ENCODE results near the gene ZNF28.
A peak's percentile ranks its signal among the peaks of the same experiment; 100 is the strongest.
"Not testable (repeated sequence)": the region's sequence is repeated elsewhere in the genome, so short reads cannot be mapped to it uniquely, and the experiment has no call there.

Gene ZNF28

DNA sequence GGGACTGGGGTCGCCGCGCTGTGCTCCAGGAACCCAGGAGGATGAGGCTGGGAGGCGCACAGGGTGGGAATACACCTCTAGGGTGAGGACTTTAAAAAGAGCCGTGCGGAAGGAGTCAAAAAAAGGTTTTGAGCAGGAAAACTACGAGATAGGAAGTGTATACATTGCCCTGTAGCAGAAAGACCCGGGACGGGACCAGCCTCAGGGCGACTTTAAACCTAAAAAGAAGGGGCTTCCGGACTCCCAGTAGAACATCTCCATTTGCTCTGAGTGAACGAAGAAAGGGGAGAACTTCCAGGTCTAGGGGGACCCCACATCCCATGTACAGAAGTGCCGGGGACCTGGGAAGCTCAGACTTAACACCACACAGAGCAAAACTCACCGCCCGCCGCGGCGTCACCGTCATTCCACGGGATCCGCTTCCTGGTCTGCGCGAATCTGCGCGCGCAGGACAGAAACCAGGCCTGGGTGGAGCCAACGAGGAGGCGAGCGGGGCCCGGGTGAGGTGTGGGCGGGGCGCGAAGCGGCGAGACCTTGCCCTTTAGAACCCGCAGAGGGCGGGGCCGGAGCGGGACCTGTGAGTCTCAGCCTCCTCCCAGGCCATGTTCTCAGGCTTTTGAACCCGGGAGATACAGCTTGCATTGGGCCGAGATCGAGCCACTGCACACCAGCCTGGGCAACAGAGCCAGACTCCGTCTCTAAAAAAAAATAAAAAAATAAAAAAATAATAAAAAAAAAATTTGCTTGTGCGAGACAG is at the start of gene ZNF28:
Gene ZNF28, minus strand, starts transcription at position 430 of the 757 bp plus-strand sequence. CDS start 3,675 bp downstream, outside the sequence.
- DNase-seq (ENCODE audit: low spot score), result peak; percentile 71

DNA sequence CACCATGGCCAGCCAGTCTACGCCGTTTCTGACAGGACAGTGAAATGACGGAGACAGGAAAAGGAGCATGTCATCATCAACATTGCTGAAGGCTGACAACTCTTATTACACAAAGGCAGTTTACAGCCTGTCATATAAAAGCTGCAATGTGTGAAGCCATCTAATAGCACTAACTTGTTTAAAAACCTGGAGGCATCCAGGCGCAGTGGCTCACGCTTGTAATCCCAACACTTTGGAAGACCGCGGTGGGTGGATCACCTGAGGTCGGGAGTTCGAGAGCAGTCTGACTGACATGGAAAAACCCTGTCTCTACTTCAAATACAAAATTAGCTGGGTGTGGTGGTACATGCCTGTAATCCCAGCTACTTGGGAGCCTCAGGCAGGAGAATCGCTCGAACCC is 46.6 kb upstream of the ZNF28 start:
- not testable (repeated sequence) for DNase-seq (ENCODE audit: low spot score)

DNA sequence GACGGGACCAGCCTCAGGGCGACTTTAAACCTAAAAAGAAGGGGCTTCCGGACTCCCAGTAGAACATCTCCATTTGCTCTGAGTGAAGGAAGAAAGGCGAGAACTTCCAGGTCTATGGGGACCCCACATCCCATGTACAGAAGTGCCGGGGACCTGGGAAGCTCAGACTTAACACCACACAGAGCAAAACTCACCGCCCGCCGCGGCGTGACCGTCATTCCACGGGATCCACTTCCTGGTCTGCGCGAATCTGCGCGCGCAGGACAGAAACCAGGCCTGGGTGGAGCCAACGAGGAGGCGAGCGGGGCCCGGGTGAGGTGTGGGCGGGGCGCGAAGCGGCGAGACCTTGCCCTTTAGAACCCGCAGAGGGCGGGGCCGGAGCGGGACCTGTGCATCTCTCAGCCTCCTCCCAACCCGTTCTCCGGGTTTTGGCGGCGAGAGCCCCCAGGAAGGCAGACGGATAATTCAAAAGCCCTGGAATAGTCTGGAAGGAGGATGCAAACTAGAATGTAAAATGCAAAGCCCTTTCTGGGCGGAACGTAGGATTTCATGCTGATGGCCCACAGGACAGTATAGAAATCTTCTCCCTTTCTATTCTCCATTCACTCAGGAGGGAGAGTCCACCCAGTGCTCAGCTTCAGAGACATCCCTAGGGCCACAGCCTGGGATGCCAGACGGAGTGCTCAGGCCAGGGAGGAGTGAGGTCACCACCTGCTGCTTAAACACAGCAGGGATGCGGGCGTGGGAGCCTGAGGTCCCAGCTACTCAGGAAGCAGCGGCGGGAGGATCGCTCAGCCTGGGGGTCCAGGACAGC is 36.2 kb upstream of the ZNF28 start, which contains the start of gene ZNF468:
Gene ZNF468, minus strand, starts transcription at position 242 of the 814 bp plus-strand sequence. CDS start 3,347 bp downstream, outside the sequence.
- peak; percentile 74 for DNase-seq (ENCODE audit: low spot score)

DNA sequence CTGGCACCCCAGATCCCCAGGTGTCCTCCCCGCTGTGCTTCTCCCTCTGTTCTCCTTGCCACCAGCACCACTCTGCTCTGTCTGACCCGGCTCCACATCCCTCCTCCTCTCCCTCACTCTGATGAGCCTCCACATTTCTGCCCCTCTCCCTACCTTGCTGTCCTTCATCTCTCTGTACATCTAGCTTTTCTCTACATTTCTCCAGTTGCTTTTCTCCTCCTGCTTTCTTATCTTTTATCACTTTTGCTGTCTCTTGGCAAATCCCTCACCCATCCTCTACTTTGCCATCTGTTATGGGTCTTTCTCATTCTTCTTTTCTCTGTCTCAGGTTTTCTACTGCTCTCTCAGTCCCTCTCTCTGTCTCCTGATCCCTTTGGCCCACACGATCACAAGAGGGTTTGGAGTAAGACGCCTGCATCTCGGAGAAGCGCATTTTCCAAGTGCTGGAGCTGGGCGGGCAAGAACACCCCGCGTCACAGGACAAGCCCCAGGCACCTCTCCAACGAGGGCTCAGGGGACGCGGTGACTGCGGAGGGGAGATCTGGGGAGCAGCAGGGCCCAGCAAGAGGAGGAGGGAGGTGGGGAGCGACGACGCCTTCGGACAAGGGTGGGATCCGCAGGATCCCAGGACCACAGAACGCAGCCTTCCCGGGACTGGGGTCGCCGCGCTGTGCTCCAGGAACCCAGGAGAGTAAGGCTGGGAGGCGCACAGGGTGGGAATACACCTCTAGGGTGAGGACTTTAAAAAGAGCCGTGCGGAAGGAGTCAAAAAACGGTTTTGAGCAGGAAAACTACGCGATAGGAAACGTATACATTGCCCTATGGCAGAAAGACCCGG is 35.3 kb upstream of the ZNF28 start:
- DNase-seq (ENCODE audit: low spot score), result peak; percentile 27

DNA sequence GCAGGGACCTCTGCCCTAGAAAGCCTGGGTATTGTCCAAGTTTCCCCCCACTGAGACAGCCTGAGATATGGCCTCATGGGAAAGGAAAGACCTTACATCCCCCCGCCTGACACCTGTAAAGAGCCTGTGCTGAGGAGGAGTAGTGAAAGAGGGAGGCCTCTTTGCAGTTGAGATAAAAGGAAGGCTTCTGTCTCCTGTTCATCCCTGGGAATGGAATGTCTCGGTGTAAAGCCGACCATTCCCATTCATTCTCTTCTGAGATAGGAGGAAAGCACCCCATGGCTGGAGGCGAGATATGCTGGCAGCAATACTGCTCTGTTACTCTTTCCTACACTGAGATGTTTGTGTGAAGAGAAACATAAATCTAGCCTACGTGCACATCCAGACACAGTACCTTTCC is 25.9 kb upstream of the ZNF28 start:
- DNase-seq (ENCODE audit: low spot score), result not testable (repeated sequence)

DNA sequence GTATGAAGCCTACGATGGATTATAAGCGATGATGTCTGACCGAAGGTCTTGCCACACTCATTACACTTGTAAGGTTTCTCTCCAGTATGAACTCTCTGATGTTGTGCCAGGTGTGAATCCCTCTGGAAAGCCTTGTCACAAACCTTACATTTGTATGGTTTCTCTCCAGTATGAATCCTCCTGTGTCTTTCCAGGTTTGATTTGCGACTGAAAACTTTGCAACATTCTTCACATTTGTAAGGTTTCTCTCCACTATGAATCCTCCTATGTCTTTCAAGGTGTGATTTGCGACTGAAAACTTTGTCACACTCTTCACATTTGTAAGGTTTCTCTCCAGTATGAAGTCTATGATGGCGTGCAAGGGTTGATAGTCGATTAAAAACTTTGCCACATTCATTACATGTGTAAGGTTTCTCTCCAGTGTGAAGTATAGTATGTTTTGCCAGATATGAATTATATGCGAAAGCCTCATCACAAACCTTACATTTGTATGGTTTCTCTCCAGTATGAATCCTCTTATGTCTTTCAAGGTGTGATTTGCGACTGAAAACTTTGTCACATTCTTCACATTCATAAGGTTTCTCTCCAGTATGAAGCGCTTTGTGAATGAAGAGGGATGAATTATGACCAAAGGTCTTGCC is 19.5 kb upstream of the ZNF28 start:
- not testable (repeated sequence) for DNase-seq (ENCODE audit: low spot score)

DNA sequence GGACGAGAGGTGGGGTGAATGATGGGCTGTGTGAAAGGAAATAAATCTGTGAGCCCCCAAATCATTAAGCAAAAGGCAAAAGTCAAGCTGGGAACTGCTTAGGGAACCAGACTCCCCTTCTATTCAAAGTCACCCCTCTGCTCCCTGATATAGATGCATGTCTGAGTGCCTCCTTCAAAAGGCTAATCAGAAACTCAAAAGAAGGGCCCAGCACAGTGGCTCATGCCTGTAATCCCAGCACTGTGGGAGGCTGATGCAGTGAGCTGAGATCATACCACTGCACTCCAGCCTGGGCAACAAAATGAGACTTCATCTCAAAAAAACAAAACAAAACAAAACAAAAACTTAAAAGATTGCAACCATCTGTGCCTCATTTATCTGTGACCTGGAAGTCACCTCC is 12.9 kb upstream of the ZNF28 start:
- not testable (repeated sequence) for DNase-seq (ENCODE audit: low spot score)

DNA sequence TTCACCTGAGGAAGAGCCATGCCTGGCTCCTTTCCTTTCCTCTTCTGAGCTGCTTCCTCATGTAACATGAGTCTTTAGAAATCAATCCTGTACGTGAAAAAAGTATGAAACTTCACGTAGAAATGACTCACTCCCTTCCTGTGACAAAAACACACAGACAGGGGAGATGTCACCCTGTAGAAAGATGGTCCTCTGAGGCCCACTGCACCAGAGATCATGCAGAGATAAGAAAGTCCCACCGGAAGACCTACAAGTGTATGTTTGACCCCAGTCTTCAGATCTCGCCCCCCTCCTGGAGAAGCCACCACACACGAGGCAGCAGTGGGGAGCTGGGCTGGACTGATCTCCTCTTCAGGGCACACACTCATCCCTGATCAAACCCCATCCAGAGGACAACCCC is 12.1 kb upstream of the ZNF28 start:
- DNase-seq (ENCODE audit: low spot score), result not testable (repeated sequence)

DNA sequence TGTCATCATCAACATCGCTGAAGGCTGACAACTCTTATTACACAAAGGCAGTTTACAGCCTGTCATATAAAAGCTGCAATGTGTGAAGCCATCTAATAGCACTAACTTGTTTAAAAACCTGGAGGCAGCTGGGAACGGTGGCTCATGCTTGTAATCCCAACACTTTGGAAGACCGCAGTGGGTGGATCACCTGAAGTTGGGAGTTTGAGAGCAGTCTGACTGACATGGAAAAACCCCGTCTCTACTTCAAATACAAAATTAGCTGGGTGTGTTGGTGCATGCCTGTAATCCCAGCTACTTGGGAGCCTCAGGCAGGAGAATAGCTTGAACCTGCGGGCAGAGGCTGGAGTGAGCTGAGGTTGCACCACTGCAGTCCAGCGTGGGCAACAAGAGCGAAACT is 8.4 kb upstream of the ZNF28 start:
- not testable (repeated sequence) for DNase-seq (ENCODE audit: low spot score)

DNA sequence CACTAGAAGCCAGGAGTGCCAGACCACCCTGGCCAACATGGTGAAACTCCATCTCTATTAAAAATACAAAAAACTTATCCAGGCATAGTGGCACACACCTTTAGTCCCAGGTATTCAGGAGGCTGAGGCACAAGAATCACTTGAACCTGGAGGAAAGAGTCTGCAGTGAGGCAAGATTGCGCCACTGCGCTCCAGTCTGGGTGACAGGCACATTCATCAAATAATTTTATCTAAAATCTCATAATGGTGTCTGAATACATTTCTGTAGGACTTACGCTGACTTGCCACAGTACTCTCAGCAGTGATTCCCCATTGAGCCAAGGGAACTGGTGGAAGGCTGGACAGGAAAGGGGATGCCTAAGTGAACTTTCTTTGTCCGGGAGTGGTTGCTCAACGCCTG is 4.3 kb upstream of the ZNF28 start:
- no peak for DNase-seq (ENCODE audit: low spot score)

DNA sequence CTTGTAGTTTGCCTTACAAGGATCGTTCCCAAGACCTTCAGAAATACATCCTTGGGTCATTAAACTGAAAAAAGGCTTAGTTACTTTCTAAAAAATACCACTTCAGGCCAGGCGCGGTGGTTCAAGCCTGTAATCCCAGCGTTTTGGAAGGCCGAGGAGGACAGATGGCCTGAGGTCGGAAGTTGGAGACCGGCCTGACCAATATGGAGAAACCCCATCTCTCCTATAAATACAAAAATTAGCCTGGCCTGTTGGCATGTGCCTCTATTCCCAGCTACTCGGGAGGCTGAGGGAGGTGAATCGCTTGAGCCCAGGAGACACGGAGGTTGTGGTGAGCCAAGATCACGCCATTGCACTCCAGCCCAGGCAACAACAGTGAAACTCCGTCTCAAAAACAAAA is 2.2 kb upstream of the ZNF28 start:
- no peak for DNase-seq (ENCODE audit: low spot score)

DNA sequence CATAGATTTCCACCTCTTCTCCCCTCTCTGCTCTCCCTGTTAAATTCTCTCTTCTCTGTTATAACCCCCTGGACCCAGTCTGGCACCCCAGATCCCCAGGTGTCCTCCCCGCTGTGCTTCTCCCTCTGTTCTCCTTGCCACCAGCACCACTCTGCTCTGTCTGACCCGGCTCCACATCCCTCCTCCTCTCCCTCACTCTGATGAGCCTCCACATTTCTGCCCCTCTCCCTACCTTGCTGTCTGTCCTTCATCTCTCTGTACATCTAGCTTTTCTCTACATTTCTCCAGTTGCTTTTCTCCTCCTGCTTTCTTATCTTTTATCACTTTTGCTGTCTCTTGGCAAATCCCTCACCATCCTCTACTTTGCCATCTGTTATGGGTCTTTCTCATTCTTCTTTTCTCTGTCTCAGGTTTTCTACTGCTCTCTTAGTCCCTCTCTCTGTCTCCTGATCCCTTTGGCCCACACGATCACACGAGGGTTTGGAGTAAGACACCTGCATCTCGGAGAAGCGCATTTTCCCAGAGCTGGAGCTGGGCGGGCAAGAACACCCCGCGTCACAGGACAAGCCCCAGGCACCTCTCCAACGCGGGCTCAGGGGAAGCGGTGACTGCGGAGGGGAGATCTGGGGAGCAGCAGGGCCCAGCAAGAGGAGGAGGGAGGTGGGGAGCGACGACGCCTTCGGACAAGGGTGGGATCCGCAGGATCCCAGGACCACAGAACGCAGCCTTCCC is 795 bp downstream of the ZNF28 start:
- DNase-seq (ENCODE audit: low spot score), result not testable (repeated sequence)

DNA sequence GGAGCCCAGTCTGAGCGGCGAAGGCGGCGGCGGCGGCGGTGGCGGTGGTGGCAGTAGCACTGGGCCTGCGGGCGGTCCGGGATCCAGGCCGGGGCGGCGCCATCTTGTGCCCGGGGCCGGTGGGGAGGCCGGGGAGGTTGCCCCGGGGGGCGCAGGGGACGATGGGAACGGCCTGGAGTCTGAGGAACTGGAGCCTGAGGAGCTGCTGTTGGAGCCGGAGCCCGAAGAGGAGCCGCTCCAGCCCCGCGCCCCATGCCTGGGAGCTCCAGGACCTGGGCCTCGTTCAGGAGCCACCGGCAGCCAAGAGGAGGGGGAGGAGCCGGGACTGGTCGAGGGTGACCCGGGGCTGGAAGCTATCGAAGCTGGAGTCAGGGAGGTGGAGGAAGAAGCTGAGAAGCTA is 11.6 kb downstream of the ZNF28 start:
- DNase-seq (ENCODE audit: low spot score), result no peak

DNA sequence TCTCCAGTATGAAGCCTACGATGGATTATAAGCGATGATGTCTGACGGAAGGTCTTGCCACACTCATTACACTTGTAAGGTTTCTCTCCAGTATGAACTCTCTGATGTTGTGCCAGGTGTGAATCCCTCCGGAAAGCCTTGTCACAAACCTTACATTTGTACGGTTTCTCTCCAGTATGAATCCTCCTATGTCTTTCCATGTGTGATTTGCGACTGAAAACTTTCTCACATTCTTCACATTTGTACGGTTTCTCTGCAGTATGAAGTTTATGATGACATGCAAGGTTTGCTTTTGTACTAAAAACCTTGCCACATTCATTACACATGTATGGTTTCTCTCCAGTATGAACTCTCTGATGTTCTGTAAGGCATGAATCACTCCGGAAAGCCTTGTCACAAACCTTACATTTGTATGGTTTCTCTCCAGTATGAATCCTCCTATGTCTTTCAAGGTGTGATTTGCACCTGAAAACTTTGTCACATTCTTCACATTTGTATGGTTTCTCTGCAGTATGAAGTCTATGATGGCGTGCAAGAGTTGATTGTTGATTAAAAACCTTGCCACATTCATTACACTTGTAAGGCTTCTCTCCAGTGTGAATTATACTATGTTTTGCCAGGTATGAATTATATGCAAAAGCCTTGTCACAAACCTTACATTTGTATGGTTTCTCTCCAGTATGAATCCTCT is 21.3 kb downstream of the ZNF28 start:
- DNase-seq (ENCODE audit: low spot score), result not testable (repeated sequence)

DNA sequence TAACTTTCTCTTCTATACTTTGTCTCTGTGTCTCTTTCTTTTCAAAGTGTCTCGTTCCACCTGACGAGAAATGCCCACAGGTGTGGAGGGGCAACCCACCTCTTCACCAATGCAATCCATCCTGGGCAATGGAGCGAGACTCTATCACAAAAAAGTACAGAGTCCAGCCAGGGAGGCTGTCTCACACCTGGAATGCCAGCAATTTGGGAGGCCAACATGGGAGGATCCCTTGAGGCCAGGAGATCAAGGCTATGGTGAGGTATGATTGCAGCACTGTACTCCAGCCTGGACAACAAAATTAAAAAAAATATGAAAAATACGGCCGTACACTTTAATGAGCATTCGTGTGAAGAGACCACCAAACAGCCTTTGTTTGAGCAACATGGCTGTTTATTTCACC is 32.0 kb downstream of the ZNF28 start:
- DNase-seq (ENCODE audit: low spot score), result no peak

DNA sequence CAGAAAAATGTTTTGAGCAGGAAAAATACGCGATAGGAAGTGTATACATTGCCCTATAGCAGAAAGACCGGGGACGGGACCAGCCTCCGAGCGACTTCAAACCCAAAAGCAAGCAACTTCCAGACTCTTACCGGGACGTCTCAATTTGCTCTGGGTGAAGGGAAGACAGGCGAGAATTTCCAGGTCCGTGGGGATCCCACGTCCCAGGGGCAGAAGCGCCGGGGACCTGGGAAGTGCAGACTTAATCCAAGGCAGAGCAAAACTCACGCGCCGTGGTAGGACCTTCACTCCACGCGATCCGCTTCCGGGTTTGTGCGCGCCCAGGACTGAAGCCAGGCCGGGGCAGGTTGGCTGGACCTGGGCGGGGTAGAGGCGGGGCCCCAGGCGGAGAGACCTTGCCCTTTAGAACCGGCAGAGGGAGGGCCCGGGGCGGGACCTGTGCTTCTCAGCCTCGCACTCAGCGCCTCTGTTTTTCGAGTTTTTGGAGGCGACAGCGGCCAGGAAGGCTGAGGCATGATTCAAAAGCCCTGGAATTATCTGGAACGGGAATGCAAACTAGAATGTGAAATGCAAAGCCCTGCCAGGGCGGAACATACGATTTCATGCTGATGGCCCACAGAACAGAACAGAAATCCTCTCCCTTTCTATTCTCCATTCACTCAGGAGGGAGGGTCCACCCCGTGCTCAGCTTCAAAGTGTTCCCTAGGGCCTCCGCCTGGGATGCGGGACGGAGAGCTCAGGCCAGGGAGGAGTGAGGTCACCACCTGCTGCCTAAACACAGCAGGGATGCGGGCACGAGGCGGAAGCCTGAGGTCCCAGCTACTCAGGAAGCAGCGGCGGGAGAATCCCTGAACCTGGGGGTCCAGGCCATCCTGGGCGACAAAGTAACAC is 34.7 kb downstream of the ZNF28 start, which contains the start of gene ZNF600:
Gene ZNF600, minus strand, starts transcription at position 328 of the 891 bp plus-strand sequence. CDS start 7,903 bp downstream, outside the sequence.
- peak; percentile 77 for DNase-seq (ENCODE audit: low spot score)

DNA sequence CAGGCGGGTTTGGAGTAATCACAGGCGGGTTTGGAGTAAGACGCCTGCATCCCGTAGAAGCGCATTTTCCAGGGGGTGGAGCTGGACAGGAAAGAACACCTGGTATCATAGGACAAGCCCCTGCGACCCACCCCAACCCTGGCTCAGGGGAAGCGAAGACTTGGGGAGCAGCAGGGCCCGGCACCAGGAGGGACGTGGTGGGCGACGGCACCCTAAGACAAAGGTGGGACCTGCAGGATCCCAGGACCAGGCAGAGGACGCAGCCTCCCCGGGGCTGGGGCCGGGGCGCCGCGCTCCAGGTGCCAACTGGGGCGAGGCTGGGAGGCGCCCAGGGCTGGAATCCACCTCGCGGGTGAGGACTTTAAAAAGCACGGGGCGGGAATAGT is 35.4 kb downstream of the ZNF28 start:
- peak; percentile 46 for DNase-seq (ENCODE audit: low spot score)

DNA sequence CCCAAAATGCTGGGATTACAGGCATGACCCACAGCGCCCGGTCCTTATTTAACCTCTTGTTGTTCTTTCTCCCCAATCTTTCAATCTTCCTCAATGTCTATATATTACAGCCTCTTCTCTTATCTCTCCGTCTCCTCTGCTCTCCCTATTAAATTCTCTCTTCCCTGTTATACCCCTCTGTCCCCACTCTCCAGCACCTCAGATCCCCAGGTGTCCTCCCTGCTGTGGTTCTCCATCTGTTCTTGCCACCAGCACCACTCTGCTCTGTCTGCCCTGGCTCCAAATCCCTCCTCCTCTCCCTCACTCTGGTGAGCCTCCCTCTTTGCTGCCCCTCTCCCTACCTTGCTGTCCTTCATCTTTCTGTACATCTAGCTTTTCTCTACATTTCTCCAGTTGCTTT is 35.9 kb downstream of the ZNF28 start:
- DNase-seq (ENCODE audit: low spot score), result no peak

DNA sequence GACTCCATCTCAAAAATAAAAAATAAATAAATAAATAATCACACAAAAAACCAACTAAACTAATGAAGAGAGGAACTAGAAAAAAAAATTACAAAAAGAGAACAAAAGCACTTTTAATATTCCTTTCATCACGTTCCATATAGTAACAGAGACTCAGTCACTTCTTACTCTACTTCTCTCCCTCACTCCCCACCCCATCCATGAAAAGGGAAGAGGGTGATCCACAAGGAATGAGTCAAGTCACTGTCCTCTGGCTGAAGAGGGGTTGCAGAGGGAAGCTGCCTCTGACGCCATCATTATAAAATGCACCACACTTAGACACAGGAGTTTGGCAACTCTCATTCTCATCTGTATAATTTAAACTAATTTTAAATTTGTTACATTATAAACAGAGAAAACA is 38.6 kb downstream of the ZNF28 start:
- not testable (repeated sequence) for DNase-seq (ENCODE audit: low spot score)

All from D341Med (cell line).